Dedifferentiated amniotic fluid mesenchymal stem cell (primary cell): ENCODE measurements around the gene DAZL.

Experiments
- DNase-seq: peaks from one replicate; pipeline ENCODE4 v3.0.0-alpha.2; 2016; ENCODE audit errors: extremely low spot score

DAZL gene

DNA sequence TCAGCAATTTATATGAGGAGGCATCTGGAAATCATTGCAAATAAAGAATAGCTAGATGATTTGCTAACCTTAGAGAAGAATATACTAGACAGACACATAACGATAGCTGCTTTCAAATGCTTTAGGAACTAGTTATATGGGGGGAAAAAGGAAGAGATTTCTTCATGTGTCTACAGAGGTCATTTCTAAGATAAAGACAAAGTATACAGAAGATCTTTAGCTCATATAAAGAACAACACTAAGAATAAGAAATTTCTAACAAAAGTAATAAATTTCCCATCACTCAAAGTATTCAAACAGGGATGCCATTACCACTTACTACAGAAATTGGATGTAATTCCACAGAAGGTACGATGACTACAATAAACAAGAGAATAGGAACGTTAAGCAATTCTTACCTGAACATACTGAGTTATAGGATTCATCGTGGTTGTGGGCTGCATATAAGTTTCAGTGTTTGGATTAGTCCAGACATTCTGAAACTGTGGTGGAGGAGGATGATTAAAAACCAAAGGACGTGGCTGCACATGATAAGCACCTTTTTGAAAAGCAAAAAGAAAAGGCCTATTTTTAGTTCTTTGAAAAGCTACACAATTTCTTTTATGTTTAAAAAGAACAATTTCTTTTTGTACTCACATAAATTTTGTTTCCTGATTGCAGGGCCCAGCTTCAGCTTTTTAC is 8.7 kb downstream of the DAZL start:
- DNase-seq: no peak

DNA sequence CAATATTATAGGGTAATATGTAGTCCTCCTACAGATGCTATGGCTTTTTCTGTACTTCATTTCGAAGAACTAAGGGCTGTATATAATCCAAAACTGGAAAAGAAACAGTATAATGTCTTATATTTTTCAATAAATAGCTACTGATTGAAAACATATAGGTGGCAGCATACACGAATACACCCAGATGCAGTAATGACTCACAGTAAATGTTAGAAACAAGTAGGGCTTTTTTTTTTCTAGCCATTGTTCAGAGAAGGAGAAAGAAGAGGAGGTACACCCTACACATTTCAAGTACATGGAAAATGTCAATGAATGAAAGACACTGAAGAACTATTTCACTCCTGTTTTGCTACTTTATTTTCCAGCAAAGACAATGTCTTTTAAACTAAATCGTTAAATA is 9.4 kb downstream of the DAZL start:
- DNase-seq: no peak

DNA sequence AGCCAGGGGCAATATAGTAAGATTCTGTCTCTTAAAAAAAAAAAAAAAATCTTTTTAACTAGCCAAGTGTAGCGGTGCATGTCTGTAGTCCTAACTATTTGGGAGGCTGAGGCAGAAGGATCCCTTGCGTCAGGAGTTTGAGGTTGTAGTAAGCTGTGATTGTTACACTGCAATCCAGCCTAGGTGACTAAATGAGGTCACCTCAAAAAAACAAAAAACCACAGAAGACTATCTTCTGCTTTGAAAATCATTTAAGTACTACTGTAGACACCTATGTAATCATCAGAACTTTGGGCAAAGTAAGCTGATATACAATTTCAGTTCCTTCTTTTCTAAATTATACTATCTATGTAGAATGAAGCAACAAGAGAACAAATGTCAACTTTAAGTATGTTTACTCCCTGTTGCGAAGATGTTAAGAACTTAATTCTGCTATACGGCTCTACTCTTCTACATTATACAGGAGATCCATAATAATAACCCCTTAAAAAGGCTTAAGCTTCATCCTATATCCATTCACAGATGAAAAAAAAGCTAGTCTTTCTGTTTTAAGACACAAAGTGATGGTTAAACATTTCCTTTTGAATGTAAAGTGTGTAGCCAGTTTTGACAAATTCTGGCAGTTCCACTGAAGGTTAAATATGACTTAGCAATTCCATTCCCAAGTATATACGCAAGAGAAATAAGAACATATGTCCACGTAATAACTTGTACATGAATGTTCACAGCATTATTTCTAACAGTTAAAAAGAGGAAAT is 15.2 kb downstream of the DAZL start:
- DNase-seq: no peak

DNA sequence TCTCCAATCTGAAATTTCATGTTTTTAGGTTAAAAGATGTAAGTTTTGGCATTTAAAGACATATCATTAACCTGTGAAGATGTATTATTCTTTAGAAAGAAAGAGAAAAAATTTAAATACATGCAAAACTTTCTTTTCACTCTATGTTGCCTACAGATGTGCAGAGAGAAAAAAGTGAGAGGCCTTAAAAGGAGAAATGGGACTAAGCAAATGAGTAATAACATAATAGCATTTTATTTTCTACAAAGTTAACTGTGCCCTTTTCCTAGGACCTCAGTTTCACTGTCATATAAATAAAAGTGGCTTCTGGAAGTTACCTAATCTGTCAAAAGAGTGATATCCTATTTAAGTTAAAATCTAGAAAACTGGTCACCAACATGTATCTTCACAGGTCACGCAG is 16.1 kb downstream of the DAZL start:
- no peak for DNase-seq

DNA sequence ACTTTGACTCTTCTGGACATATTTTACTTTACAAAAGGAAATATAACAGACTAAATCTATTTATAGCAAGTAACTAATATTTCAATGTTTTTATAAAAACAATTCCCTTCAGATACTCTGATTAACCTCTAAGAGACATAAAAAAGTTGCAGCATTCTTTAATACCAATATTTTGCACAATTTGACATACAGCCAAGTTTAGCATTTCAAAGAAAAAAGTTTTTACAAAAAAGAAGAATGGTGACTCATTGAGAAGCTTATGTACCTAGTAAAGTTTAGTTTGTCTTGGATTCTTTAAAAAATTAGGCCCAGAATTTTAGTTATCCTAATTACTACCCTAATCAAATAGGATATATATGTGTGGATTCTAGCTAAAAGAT is 17.6 kb downstream of the DAZL start:
- DNase-seq: no peak

DNA sequence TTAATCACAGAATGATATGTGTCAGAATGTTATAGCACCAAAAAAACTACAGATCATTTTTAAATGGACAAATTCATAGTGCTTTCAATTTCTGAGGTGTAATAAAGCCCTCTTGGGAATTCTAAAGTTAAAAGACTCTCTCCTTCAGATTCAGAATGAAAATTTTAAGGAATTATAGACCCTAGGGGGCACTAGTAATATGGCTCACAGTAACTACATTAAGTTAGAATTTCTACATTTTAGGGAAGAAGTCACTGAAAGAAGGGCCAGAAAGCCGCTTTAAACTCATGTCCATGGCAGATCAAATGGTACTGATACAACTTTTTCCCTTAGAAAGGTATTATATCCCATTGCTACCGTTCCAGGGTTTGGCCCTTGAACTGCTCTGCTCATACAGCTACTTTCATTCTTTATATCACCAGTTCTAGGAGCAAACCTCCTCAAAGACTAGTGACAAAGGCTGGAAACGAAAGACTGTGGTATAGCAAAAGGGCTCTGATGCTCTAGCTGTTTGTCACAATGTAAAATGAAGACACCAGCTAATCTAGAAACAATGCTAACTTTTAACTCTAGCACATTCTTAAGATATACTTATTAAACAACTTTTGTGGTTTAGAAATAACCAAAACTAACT is 18.1 kb downstream of the DAZL start:
- no peak for DNase-seq

DNA sequence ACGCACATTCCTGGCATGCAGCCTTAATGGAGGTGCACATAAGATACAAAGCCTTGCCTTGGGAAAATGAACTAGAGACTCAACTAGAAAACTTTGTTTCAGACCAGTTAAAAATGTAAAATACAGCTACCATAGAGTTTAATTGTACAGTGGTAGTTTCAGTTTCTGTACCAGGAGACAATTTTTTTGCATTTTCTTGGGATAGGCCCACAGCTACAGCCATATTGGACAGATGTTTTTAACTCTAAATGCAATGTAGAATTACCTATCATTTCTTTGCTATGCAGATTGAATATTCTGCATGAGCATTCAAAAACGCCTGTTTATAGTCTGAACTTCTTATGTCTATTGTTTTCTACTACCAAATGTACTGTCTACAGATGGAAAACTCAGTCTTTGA is 20.3 kb downstream of the DAZL start:
- DNase-seq: no peak

DNA sequence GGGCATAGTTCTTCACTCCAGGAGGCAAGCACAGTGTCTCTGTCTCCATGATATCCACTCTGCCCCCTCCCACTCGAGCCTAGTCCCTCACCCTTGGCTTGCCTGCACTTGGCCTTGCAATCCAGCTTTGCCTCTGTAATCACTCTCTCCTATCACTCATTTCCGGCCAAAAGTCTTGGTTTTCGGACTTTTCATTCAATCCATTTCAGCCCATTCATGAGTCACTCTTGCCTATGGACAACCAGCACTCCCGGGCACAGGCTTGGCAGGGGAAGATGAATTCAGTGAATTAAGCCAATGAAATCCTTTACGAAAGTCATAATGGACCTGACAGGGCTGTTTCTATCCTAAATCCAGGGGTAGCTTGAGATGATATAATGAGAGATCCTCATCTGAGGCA is 21.7 kb downstream of the DAZL start:
- no peak for DNase-seq

DNA sequence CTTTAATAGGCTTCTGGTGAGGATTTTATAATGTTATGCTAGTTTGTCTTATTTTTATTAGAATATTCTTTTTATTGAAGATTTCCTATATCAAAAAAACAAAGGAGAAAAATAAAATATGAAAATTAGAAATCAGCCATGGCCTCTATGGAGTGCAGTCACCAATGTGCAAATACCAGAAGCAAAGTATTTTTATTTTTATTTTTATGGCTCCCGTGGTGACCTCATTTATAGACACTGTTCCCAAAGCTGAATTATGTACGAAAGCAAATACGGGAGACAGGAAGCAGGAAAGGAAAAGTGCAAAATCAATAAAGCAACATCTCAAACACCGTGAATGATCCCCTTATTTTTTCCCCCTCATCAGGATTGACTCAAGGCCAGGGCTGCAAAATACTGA is 35.1 kb downstream of the DAZL start:
- no peak for DNase-seq

DNA sequence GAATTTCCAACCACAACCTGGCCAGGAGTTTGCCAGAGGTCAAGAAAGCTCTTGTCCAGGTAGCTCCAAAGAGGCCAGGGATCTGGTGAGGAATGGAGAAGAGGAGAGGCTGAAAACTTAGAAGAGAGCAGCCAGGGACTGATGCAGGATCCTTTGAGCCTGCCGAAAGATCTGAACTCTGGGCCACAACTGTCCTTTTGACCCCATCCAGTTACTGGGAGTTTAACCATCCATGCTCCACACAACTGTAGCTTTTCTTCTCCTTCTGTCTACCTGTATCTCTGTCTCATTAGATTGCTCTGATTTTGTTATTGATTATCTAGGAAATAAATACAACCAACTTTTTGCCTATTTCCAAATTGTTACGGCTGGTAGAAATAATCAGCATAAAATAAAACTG is 36.7 kb downstream of the DAZL start:
- DNase-seq: no peak

DNA sequence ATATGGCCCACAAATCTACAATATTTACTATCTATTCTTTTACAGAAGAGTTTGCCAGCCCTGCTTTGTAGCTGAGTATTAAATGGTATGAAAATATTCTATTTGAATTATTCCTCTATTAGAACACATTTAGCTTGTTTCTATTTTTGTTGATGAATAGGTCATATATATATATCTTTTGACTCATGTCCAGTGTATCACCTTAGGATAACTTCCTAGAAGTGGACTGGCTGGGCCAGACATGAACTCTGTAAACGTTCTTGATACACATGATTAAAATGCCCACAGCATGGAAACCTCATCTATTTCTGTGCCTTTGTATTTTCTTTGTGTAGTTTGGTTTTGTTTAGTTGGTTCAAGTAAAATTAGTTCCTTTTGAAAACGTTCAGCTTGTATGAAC is 37.1 kb downstream of the DAZL start:
- DNase-seq: no peak

DNA sequence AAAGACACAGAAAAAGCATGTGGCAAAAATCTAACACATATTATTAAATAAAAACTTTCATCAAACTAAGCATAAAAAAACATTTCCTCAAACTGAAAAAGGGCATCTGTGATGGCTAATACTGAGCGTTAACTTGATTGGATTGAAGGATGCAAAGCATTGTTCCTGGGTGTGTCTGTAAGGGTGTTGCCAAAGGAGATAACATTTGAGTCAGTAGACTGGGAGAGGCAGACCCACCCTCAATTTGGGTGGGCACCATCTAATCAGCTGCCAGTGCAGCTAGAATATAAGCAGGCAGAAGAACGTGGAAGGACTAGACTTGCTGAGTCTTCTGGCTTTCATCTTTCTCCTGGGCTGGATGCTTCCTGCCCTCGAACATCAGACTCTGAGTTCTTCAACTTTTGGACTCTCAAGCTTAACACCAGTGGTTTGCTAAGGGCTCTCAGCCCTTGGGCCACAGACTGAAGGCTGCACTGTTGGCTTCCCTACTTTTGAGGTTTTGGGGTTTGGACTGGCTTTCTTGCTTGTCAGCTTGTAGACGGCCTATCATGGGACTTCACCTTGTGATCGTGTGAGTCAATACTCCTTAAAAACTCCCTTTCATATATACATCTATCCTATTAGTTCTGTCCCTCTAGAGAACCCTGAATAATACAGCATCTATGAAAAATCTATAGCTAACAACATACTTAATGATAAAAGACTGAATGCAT is 45.4 kb downstream of the DAZL start:
- DNase-seq: no peak

DNA sequence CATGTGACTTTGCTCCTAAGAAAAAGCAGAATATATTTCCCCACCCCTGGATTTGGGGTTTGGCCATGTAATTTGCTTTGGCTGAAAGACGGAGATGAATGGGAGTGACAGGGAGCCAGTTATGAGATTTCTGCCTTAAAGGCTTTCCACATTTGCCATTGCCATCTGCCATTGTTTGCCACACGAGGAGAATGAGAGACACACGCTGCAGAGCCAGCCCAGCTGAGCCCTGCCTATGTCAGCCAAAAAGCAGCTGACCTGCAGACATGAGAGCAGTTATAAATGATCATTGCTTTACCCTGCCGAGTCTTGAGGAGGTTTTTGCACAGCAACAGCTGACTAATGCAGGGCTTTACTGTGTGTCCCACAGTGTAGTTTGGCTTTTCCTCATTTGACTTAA is 51.1 kb downstream of the DAZL start:
- no peak for DNase-seq

DNA sequence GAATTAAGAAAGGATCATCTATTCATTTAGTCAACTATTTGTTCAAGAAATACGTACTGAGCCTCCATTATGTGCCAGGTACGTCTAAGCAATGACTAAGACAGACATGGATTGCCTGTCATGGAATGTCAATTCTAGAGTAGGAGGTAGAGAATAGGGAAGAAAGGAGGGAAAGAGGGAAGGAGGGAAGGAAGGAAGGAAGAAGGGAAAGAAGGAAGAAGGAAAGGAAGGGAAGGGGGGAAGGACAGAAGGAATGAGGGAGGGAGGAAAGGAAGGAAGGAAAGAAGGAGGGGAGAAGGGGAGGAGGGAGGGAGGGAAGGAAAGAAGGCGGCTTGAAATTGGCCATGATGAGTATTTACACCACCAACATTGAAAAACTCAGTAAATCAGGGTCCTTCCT is 52.5 kb downstream of the DAZL start:
- no peak for DNase-seq

DNA sequence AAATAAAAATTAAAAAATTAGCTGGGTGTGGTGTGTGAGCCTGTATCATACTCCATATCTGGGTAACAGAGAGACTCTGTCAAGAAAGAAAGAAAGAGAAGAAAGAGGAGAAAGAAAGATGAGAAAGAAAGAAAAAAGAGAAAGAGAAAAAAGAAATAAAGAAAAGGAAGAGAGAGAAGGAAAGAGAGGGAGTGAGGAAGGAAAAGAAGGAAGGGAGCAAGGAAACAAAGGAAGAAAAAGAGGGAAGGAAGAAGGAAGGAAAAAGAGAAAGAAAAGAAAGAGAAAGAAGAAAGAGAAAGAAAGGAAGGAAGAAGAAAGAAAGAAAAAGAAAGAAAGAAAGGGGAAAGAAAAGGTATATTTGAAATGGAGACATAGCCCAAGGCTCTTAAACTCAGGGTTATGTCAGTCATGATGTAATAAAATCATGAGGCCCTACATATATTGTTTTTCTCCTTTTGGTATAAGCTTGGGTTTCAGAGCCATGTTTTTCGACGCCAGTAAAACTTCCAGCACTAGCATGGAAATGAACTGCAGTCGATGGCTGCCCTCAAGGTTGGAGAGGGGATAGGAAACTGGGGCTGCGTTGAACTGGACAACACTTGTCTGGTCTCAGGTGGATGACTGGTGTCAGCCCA is 53.8 kb downstream of the DAZL start:
- no peak for DNase-seq

DNA sequence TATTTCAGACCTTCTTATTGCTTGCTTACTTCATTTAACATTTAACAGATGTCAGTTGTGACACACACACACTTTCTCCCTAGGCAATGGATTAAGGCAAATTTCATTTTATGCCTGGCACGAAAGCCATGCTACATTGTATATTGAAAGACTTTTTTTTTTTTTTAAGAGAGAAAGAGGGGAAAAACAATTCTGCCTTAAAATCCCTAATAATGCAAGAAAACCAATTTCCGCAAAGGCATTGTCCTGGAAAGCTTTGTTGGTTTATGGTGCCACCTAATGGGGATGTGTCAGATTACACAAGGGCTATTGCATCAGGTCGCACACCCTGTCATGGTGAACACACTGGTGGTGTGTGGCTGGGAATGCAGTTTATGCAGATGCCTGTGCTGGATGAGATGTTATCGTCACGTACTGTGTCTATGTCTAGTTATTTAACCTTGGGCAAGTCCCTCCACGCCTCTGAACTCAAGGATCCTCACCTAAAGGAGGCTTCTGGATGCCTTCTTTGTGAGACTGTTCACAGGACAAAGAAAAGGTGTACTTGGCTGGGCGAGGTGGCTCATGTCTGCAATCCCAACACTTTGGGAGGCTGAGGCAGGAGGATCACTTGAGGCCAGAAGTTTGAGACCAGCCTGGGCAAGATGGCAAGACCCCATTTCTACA is 54.4 kb downstream of the DAZL start:
- DNase-seq: peak; percentile 95

DNA sequence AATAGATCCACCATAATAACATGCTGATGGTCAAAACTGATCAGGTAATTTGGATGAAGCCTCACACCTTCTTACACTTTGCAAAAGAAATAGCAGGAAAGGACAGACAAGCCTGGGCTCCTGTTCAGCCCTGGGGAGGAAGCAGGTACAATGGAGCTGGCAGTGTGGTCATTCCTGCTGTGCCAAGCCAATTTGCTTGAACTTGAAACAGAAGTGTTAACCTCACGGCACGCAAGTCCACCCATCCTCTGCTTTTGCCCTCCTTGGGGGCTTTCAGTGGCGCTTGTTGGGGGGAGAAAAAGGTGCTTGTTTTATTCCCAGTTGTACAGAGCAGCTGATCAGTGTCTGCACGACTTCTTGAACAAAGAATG is 54.9 kb downstream of the DAZL start:
- no peak for DNase-seq

DNA sequence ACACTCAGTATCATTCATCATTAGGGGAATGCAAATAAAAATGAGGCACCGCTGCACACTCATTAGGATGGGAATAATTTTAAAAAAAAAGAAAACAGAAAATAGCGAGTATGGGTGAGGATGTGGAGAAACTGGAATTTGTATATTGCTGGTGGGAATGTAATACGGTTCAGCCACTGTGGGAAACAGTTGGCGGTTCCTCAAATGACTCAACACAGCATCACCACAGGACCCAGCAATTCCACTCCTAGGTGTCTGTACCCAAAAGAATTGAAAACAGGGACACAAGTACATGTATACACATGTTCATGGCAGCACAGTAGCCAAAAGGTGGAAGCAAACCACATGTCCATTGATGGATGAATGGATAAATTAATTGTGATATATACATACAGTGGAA is 56.5 kb downstream of the DAZL start:
- no peak for DNase-seq

DNA sequence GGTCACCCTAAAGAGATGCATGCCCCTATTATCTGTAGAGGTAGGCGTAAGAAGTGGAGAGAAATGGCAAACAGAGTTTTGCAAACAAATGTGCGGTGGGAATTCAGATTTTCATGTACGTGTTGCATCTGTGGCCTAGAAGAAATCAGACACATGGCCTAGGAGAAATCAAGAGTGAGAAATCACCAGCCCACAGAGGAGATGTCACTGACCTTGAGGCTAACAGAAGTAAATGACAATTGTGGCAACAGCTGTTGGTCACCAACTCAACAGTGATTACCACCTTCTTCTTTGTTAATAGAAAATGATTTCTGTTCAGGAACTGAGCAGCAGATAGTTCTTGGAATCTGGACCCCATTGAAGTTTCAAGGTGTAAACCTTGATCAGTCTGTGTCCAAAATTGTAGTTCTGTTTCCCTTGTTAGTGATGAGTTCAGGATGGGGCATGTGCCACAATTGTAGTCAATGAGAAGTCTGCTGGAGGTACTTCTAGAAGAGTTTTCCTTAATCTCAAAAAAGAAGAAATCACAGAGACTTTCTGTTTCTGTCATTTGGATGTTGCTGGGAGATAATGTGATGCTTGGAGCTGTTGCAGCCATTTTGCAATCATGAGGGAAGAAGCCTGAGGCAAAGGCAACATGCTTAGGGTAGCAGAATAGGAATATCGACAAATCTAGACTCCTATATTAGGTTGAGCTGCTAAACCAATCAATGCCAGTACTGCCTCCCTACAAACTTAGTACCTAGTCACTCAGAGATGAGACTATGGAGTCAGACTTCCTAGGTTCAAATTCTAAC is 57.5 kb downstream of the DAZL start:
- no peak for DNase-seq

DNA sequence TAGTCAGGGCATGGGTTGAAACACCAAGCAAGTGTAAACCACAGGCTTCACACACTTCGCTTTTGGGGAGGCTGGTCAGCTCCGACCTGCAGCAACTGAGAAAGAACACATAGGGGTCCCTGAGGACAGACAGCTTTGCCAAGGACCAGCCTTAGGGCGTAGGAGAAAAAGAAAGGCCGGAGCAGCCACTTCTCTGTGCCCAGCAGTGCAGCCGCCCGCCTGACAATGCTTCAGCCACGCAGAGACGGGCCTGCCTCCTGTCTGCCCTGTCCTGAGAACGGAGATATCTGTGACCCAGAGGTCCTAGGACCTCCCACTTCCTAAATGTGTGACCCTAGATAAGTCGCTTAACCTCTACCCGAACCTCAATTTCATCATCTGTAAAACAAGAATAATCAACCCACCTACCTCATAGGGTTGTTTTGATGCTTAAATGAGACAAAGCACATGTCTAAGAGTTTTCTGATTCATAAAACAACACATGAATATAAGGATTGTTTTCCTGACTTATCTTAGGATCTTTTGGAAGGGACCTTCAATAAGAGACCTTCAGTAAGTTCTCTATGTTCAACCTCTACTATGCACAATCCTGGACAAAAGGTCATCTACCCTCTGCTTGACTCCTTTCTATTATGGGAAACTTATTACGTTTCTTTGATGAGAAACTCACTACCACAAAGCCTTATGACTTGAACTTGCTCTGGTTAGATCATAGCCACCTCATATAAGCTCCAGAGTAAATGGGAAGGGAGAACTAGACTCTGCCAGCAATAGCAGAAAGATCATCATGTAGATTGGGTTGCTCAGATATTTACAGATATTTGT is 58.8 kb downstream of the DAZL start:
- DNase-seq: no peak
